Measurements from ENCODE around the gene NMT1.

- peak; percentile 84 for TF ChIP-seq MAX (IDR thresholded peaks at IDR 0.05)
- no peak for TF ChIP-seq CTCF (IDR thresholded peaks at IDR 0.05; ENCODE audit: low read depth, low read length, missing input control)
- peak in 1 of 2 donors; percentile 27 for TF ChIP-seq RAD21 (IDR thresholded peaks at IDR 0.05)
- peak; percentile 67 for TF ChIP-seq REST (IDR thresholded peaks at IDR 0.05)
Measured at GRCh38 chr17:45092911-45093430, 31.9 kb downstream of the NMT1 start.
